HEK293 (cell line): Measurements from ENCODE around the gene SPOUT1.

Experiments
- GLIS1 ChIP-seq: fragments of 450-650 bp; formaldehyde crosslinking; IDR thresholded peaks from 2 replicates; pipeline ENCODE4 v1.5.1; 2016; ENCODE audit warnings: missing biosample characterization, missing genetic modification characterization
- KLF8 ChIP-seq: fragments of 450-650 bp; formaldehyde crosslinking; IDR thresholded peaks from 2 replicates; pipeline ENCODE4 v1.5.1; 2016; ENCODE audit warnings: missing biosample characterization, missing genetic modification characterization
- MZF1 ChIP-seq: fragments of 450-650 bp; formaldehyde crosslinking; IDR thresholded peaks from 2 replicates; pipeline ENCODE4 v1.5.1; 2017; ENCODE audit warnings: missing biosample characterization, missing genetic modification characterization, borderline replicate concordance
- TRIM28 ChIP-seq: IDR thresholded peaks from 2 replicates; pipeline ENCODE4 v1.6.1; 2011; ENCODE audit warnings: low read length, control low read depth, borderline replicate concordance
- YY2 ChIP-seq: fragments of 450-650 bp; formaldehyde crosslinking; IDR thresholded peaks from 2 replicates; pipeline ENCODE4 v1.5.1; 2016; ENCODE audit warnings: missing biosample characterization, missing genetic modification characterization
- ZBTB7A ChIP-seq: fragments of 450-650 bp; formaldehyde crosslinking; IDR thresholded peaks from 2 replicates; pipeline ENCODE4 v1.5.1; 2016; ENCODE audit warnings: low read depth, missing biosample characterization, missing genetic modification characterization
- ZFHX2 ChIP-seq: fragments of 450-650 bp; formaldehyde crosslinking; conservative IDR thresholded peaks from 2 replicates; pipeline ENCODE4 v1.5.1; 2016; ENCODE audit warnings: missing biosample characterization, missing genetic modification characterization
- ZFP3 ChIP-seq: fragments of 450-650 bp; formaldehyde crosslinking; IDR thresholded peaks from 2 replicates; pipeline ENCODE4 v1.5.1; 2016; ENCODE audit warnings: low read depth, missing biosample characterization, missing genetic modification characterization
- ZFP69B ChIP-seq: fragments of 450-650 bp; formaldehyde crosslinking; IDR thresholded peaks from 2 replicates; pipeline ENCODE4 v1.5.1; 2016; ENCODE audit warnings: missing biosample characterization, missing genetic modification characterization
- ZNF114 ChIP-seq: fragments of 450-650 bp; formaldehyde crosslinking; IDR thresholded peaks from 2 replicates; pipeline ENCODE4 v1.5.0; 2017; ENCODE audit warnings: missing biosample characterization, missing genetic modification characterization
- ZNF140 ChIP-seq: fragments of 450-650 bp; formaldehyde crosslinking; IDR thresholded peaks from 2 replicates; pipeline ENCODE4 v1.5.1; 2016; ENCODE audit warnings: missing biosample characterization, missing genetic modification characterization
- ZNF2 ChIP-seq: fragments of 450-650 bp; formaldehyde crosslinking; IDR thresholded peaks from 2 replicates; pipeline ENCODE4 v1.5.1; 2016; ENCODE audit warnings: missing biosample characterization, missing genetic modification characterization
- ZNF274 ChIP-seq, 2 experiments: fragments of 200-500 bp in 1 of 2; fragments of 450-650 bp in 1 of 2; sonication (Bioruptor generic) in 1 of 2; formaldehyde crosslinking in 1 of 2; IDR thresholded peaks; 2 replicates each; pipeline versions ENCODE4 v1.5.1 to v1.6.1; 2014 to 2016; ENCODE audit warnings: borderline replicate concordance in 1 of 2, inconsistent platforms in 1 of 2, low read length in 1 of 2, missing biosample characterization in 1 of 2, missing genetic modification characterization in 1 of 2
- ZNF354C ChIP-seq: fragments of 450-650 bp; formaldehyde crosslinking; IDR thresholded peaks from 2 replicates; pipeline ENCODE4 v1.5.1; 2016; ENCODE audit warnings: missing biosample characterization, missing genetic modification characterization, low read depth, borderline replicate concordance
- ZNF48 ChIP-seq: fragments of 450-650 bp; formaldehyde crosslinking; IDR thresholded peaks from 2 replicates; pipeline ENCODE4 v1.5.1; 2016; ENCODE audit warnings: missing biosample characterization, missing genetic modification characterization
- ZNF548 ChIP-seq: fragments of 450-650 bp; formaldehyde crosslinking; IDR thresholded peaks from 2 replicates; pipeline ENCODE4 v1.5.1; 2016; ENCODE audit warnings: missing biosample characterization, missing genetic modification characterization
- ZNF558 ChIP-seq: fragments of 450-650 bp; formaldehyde crosslinking; IDR thresholded peaks from 2 replicates; pipeline ENCODE4 v1.5.1; 2016; ENCODE audit warnings: missing biosample characterization, missing genetic modification characterization
- ZNF571 ChIP-seq: fragments of 450-650 bp; formaldehyde crosslinking; IDR thresholded peaks from 2 replicates; pipeline ENCODE4 v1.5.0; 2017; ENCODE audit warnings: missing biosample characterization, missing genetic modification characterization
- ZNF629 ChIP-seq: fragments of 450-650 bp; formaldehyde crosslinking; IDR thresholded peaks from 2 replicates; pipeline ENCODE4 v1.5.1; 2017; ENCODE audit warnings: missing biosample characterization, missing genetic modification characterization
- ZNF670 ChIP-seq: fragments of 450-650 bp; formaldehyde crosslinking; IDR thresholded peaks from 2 replicates; pipeline ENCODE4 v1.5.1; 2016; ENCODE audit warnings: missing biosample characterization, missing genetic modification characterization, low read depth
- ZNF843 ChIP-seq: fragments of 450-650 bp; formaldehyde crosslinking; IDR thresholded peaks from 2 replicates; pipeline ENCODE4 v1.5.1; 2016; ENCODE audit warnings: missing biosample characterization, missing genetic modification characterization
- ZSCAN30 ChIP-seq: fragments of 450-650 bp; IDR thresholded peaks from 2 replicates; pipeline ENCODE4 v1.5.1; 2018; ENCODE audit warnings: missing biosample characterization, mild to moderate bottlenecking, missing genetic modification characterization, moderate library complexity
- TF ChIP-seq, protein P1 (sequence below): fragments of 450-650 bp; formaldehyde crosslinking; IDR thresholded peaks from 2 replicates; pipeline ENCODE4 v1.5.1; 2016; ENCODE audit warnings: missing biosample characterization, missing genetic modification characterization, borderline replicate concordance
- TF ChIP-seq, protein P2 (sequence below): fragments of 450-650 bp; formaldehyde crosslinking; IDR thresholded peaks from 2 replicates; pipeline ENCODE4 v1.5.1; 2016; ENCODE audit warnings: missing biosample characterization, missing genetic modification characterization
- TF ChIP-seq, protein P3 (sequence below): fragments of 450-650 bp; formaldehyde crosslinking; IDR thresholded peaks from 2 replicates; pipeline ENCODE4 v1.5.1; 2016; ENCODE audit warnings: missing biosample characterization, missing genetic modification characterization

The SPOUT1 gene

DNA sequence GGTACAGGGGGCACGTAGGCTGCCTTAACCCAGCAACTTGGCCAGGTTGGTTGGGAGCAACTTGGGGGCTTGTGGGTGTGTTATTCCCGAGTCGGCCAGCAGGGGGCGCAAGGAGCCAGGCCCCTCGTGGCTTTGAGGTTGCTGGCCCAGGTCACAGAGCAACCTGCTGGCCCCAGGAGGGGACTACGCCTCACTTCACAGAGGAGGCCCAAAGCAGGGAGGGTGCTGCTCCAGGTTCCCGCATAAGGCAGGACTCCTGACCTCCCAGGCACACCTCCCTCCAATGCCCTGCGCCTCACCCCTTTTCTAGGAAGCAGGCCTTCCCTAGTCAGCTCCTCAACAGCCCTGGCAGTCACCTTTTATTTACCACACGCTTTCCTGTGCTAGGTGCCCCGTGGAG lies 34.1 kb upstream of the SPOUT1 start (continued):
- TF ChIP-seq, protein P1, sequence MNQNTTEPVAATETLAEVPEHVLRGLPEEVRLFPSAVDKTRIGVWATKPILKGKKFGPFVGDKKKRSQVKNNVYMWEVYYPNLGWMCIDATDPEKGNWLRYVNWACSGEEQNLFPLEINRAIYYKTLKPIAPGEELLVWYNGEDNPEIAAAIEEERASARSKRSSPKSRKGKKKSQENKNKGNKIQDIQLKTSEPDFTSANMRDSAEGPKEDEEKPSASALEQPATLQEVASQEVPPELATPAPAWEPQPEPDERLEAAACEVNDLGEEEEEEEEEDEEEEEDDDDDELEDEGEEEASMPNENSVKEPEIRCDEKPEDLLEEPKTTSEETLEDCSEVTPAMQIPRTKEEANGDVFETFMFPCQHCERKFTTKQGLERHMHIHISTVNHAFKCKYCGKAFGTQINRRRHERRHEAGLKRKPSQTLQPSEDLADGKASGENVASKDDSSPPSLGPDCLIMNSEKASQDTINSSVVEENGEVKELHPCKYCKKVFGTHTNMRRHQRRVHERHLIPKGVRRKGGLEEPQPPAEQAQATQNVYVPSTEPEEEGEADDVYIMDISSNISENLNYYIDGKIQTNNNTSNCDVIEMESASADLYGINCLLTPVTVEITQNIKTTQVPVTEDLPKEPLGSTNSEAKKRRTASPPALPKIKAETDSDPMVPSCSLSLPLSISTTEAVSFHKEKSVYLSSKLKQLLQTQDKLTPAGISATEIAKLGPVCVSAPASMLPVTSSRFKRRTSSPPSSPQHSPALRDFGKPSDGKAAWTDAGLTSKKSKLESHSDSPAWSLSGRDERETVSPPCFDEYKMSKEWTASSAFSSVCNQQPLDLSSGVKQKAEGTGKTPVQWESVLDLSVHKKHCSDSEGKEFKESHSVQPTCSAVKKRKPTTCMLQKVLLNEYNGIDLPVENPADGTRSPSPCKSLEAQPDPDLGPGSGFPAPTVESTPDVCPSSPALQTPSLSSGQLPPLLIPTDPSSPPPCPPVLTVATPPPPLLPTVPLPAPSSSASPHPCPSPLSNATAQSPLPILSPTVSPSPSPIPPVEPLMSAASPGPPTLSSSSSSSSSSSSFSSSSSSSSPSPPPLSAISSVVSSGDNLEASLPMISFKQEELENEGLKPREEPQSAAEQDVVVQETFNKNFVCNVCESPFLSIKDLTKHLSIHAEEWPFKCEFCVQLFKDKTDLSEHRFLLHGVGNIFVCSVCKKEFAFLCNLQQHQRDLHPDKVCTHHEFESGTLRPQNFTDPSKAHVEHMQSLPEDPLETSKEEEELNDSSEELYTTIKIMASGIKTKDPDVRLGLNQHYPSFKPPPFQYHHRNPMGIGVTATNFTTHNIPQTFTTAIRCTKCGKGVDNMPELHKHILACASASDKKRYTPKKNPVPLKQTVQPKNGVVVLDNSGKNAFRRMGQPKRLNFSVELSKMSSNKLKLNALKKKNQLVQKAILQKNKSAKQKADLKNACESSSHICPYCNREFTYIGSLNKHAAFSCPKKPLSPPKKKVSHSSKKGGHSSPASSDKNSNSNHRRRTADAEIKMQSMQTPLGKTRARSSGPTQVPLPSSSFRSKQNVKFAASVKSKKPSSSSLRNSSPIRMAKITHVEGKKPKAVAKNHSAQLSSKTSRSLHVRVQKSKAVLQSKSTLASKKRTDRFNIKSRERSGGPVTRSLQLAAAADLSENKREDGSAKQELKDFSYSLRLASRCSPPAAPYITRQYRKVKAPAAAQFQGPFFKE, result no peak
- TF ChIP-seq KLF8, result no peak
- TF ChIP-seq ZFP69B (tag by site-specific recombination), result no peak
- no peak for TF ChIP-seq ZNF558
- TF ChIP-seq ZFP3, result no peak
- TF ChIP-seq MZF1 (tag by site-specific recombination), result no peak
- peak; percentile 67 for TF ChIP-seq GLIS1
- TF ChIP-seq ZNF571 (tag by site-specific recombination), result no peak
- TF ChIP-seq TRIM28, result no peak
- no peak for TF ChIP-seq ZNF354C (tag by site-specific recombination)
- TF ChIP-seq ZFHX2 (tag by site-specific recombination), result no peak
- no peak for TF ChIP-seq ZNF114
- no peak for TF ChIP-seq ZNF629 (tag by site-specific recombination)
- TF ChIP-seq, protein P2, sequence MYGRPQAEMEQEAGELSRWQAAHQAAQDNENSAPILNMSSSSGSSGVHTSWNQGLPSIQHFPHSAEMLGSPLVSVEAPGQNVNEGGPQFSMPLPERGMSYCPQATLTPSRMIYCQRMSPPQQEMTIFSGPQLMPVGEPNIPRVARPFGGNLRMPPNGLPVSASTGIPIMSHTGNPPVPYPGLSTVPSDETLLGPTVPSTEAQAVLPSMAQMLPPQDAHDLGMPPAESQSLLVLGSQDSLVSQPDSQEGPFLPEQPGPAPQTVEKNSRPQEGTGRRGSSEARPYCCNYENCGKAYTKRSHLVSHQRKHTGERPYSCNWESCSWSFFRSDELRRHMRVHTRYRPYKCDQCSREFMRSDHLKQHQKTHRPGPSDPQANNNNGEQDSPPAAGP (tag by site-specific recombination), result no peak
- TF ChIP-seq ZNF670, result no peak
- TF ChIP-seq ZNF843 (tag by site-specific recombination), result no peak
- TF ChIP-seq ZNF48 (tag by site-specific recombination), result no peak
- no peak for TF ChIP-seq YY2 (tag by site-specific recombination)
- TF ChIP-seq ZNF140 (tag by site-specific recombination), result no peak
- TF ChIP-seq, protein P3, sequence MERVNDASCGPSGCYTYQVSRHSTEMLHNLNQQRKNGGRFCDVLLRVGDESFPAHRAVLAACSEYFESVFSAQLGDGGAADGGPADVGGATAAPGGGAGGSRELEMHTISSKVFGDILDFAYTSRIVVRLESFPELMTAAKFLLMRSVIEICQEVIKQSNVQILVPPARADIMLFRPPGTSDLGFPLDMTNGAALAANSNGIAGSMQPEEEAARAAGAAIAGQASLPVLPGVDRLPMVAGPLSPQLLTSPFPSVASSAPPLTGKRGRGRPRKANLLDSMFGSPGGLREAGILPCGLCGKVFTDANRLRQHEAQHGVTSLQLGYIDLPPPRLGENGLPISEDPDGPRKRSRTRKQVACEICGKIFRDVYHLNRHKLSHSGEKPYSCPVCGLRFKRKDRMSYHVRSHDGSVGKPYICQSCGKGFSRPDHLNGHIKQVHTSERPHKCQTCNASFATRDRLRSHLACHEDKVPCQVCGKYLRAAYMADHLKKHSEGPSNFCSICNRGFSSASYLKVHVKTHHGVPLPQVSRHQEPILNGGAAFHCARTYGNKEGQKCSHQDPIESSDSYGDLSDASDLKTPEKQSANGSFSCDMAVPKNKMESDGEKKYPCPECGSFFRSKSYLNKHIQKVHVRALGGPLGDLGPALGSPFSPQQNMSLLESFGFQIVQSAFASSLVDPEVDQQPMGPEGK (tag by site-specific recombination), result peak; percentile 50
- TF ChIP-seq ZNF2 (tag by site-specific recombination), result peak; percentile 31; the same call in 1 of the 2 replicates
- no peak for TF ChIP-seq ZNF274 (IDR thresholded peaks at IDR 0.05; ENCODE audit: low read length)
- no peak for TF ChIP-seq ZNF274 (tag by site-specific recombination; IDR thresholded peaks at IDR 0.05; ENCODE audit: borderline replicate concordance)
- TF ChIP-seq ZBTB7A (tag by site-specific recombination), result no peak
- peak; percentile 69 for TF ChIP-seq ZSCAN30
- no peak for TF ChIP-seq ZNF548 (tag by site-specific recombination)
